ENCODE results near the gene C10orf143. TPM values are rescaled to one million over a fixed set of nuclear protein-coding genes. Genes with fewer than 3 reads are reported as not detected.
"Not testable (repeated sequence)": the region's sequence is repeated elsewhere in the genome, so short reads cannot be mapped to it uniquely, and the experiment has no call there.

The C10orf143 gene
- total RNA-seq, 2 donors from 2014 or later: 0.93 to 1.7 TPM

DNA sequence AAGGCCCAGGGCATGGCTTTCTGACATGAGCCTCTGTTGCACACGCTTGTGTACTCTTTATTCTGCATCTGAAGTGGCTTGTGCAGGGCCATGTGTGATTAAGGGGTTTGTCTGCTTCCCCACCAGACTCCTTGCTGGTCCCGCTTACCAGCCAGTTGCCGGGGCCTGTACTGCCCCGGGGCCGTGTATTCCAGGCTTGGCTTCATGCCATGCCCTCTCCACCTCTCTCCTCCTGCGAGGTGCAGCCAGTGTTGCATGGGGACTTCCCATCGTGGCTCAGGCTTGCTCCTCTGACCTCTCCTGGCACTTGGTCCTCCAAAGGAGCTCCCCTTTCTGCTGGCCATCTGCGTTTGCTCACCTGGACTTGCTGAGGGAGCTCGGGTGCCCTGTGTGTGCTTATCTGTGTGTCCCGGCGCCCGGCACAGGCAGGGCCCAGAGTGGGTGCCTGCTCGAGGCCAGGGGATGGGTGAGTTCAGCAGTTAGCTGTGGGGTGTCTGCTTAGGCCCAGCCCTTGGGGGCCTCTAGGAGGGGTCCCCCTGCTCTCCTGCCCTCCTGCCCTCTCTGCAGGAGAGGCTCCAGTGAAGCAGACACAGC is 11.0 kb upstream of the C10orf143 start:
- Histone ChIP-seq H3K36me3 (no peaks in the 10 kb centered on the region), H3K4me1 (no peaks in the 10 kb centered on the region), H3K9me3 (no peaks in the 10 kb centered on the region), H3K27me3 (no peaks in the 10 kb centered on the region), H3K4me3 (no peak overlapping the region), H3K27ac (no peak overlapping the region)
- TF ChIP-seq, protein P1, sequence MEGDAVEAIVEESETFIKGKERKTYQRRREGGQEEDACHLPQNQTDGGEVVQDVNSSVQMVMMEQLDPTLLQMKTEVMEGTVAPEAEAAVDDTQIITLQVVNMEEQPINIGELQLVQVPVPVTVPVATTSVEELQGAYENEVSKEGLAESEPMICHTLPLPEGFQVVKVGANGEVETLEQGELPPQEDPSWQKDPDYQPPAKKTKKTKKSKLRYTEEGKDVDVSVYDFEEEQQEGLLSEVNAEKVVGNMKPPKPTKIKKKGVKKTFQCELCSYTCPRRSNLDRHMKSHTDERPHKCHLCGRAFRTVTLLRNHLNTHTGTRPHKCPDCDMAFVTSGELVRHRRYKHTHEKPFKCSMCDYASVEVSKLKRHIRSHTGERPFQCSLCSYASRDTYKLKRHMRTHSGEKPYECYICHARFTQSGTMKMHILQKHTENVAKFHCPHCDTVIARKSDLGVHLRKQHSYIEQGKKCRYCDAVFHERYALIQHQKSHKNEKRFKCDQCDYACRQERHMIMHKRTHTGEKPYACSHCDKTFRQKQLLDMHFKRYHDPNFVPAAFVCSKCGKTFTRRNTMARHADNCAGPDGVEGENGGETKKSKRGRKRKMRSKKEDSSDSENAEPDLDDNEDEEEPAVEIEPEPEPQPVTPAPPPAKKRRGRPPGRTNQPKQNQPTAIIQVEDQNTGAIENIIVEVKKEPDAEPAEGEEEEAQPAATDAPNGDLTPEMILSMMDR (IDR thresholded peaks at IDR 0.05): no peak
- DNase-seq (ENCODE audit: low spot score): peak; percentile 36

DNA sequence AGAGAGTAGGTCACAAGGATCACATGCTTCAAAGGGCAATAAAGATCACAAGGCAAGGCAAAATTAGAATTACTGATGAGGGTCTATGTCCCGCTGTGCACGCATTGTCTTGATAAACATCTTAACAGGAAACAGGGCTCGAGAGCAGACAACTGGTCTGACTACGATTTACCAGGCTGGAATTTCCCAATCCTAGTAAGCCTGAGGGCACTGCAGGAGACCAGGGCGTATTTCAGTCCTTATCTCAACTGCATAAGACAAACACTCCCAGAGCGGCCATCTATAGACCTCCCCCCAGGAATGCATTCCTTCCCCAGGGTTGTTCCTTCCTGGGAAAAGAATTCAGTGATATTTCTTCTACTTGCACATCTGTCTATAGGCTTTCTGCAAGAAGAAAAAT is 6.9 kb upstream of the C10orf143 start:
- H3K4me1 ChIP-seq; H3K9me3 ChIP-seq; DNase-seq (ENCODE audit: low spot score); H3K27ac ChIP-seq; H3K36me3 ChIP-seq; H3K27me3 ChIP-seq; H3K4me3 ChIP-seq: not testable (repeated sequence)

DNA sequence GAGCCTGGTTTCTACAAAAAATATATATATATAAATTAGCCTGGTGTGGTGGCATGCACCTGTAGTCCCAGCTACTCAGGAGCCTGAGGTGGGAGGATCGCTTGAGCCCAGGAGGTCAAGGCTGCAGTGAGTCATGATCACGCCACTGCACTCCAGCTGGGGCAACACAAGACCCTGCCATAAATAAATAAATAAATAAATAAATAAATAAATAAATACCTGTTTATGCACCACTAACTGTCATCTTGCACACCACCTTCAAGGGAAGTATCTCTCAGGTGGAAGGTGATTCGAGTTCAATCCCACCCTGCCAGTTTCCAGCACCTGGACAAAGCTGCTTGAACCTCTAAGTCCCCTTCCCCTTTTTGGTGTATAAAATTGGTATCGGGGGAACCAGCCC is 6.3 kb upstream of the C10orf143 start:
- not testable (repeated sequence) for H3K4me1 ChIP-seq; H3K27ac ChIP-seq; DNase-seq (ENCODE audit: low spot score); H3K36me3 ChIP-seq; H3K9me3 ChIP-seq; H3K4me3 ChIP-seq; H3K27me3 ChIP-seq

DNA sequence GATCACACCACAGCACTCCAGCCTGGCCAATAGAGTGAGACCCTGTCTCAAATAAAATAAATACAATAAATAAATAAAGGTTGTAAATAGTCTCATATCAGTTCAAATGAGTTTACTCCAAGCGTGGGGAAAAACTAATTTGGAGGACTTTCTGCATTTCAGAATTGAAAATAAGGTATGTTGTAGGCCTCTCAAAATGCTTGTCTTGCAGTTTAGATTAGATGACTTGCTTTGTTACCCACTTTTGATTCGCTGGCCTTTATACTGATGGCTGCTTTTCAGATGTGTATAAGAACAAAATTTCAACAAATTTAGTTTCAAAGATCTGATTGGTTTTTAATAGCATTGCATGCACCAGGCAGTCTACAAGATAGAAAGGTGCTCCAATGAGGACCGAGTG is 2.2 kb upstream of the C10orf143 start:
- TF ChIP-seq, protein P1 (IDR thresholded peaks at IDR 0.05): no peak
- no peak for DNase-seq (ENCODE audit: low spot score)
- no peak overlapping the region for H3K27ac ChIP-seq
- peaks cover 0 to 16% of the 10 kb centered on the region in 2 donors for H3K4me1 ChIP-seq
- no peaks in the 10 kb centered on the region for H3K9me3 ChIP-seq
- no peaks in the 10 kb centered on the region for H3K27me3 ChIP-seq
- no peaks in the 10 kb centered on the region for H3K36me3 ChIP-seq
- H3K4me3 ChIP-seq: no peak overlapping the region

DNA sequence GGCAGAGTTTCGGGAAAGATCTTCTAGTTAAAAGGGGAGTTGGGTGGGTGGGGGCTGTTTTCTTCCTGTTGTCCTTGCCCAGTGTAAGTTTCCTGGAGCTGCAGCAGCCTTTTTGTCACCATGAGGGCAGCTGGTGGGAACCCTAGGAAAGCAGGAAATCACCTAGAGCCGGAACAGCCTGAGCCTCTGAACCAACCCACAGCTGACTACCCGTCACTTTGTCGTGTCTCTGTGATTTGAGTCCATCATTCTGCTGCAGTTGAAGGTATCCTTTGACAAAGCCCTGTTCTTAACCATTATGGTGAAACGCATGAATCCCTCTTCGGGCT is 1.2 kb upstream of the C10orf143 start:
- no peak for DNase-seq (ENCODE audit: low spot score)
- TF ChIP-seq, protein P1 (IDR thresholded peaks at IDR 0.05): no peak
- Histone ChIP-seq H3K27me3 (no peaks in the 10 kb centered on the region), H3K9me3 (no peaks in the 10 kb centered on the region), H3K36me3 (no peaks in the 10 kb centered on the region), H3K27ac (peak overlapping the region; percentile 94 to 97), H3K4me1 (peaks cover 0 to 16% of the 10 kb centered on the region in 2 donors), H3K4me3 (peak overlapping the region; percentile 67 to 91)

DNA sequence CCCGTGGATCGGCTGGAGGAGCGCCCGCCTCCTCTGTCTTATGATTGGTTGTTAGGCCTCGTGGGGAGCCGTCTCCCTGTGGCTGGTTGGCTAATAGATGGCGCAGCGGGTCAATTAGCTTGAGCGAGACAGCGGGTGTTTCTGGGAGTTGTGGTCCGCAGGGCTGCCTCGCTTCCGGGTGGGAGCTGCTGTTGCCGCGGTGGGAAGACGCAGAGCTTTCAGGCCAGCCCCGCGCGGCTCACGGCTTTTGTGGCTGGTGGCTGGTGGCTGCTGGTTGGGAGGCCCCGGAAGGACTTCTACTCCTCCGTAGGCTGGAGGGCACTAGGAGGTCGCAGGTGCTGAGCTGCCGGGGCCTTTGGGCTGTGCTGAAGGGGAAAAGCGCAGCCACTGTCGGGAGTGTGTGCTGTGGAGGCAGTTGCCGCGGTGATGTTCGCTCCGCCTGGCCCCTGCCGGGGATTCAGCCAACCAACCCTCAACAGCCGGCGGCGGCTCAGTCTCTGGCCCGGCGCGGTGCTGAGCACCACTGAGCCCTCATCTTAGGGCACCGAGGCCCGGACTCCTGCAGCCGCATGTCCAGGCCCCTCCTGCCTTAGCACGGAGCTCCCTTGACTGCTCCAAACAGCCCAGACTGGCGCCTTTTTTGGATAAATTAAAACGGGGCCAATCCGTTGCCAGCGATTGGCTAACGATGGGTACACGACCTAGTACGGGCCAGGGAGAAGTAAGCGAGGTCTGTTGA is 652 bp upstream of the C10orf143 start:
- Histone ChIP-seq H3K4me1 (peaks cover 0 to 16% of the 10 kb centered on the region in 2 donors), H3K36me3 (no peaks in the 10 kb centered on the region), H3K27ac (peak overlapping the region; percentile 94 to 97), H3K9me3 (no peaks in the 10 kb centered on the region), H3K4me3 (peak overlapping the region; percentile 67 to 91), H3K27me3 (no peaks in the 10 kb centered on the region)
- TF ChIP-seq, protein P1 (IDR thresholded peaks at IDR 0.05): no peak
- peak; percentile 99 for DNase-seq (ENCODE audit: low spot score)

Data from right atrium auricular region (tissue), 2 donors.